Stimulated activated CD8-positive, alpha-beta memory T cell treated with anti-CD3 and anti-CD28 coated beads, Interleukin-4, amount 100 ng/mL, for 24 hours (primary cell): ENCODE data around the gene FGF14.
"Not testable (repeated sequence)": the region's sequence is repeated elsewhere in the genome, so short reads cannot be mapped to it uniquely, and the experiment has no call there.

Source experiments
- DNase-seq: peaks from one replicate; pipeline ENCODE4 v3.0.0-alpha.2; 2020; ENCODE audit warnings: low read depth

Gene FGF14

GRCh38 chr13:102136735-102137296, 265.0 kb downstream of the FGF14 start:
- no peak for DNase-seq

GRCh38 chr13:102132777-102133295, 269.0 kb downstream of the FGF14 start:
- DNase-seq, result no peak

GRCh38 chr13:102131246-102131645, 270.6 kb downstream of the FGF14 start:
- no peak for DNase-seq

- no peak for DNase-seq
These were observed 273.5 kb downstream of the FGF14 start for GRCh38 chr13:102128216-102128810.

- no peak for DNase-seq
These were observed 274.7 kb downstream of the FGF14 start for GRCh38 chr13:102127153-102127552.

GRCh38 chr13:102122147-102122546, 279.7 kb downstream of the FGF14 start:
- no peak for DNase-seq

- no peak for DNase-seq
These were observed 284.5 kb downstream of the FGF14 start for GRCh38 chr13:102117175-102117831.

- no peak for DNase-seq
These were observed 298.4 kb downstream of the FGF14 start for GRCh38 chr13:102103469-102103868.

- DNase-seq, result no peak
These were observed 301.6 kb downstream of the FGF14 start for GRCh38 chr13:102100234-102100633.

GRCh38 chr13:102097708-102098107, 304.1 kb downstream of the FGF14 start:
- no peak for DNase-seq

- DNase-seq, result not testable (repeated sequence)
These were observed 308.6 kb downstream of the FGF14 start for GRCh38 chr13:102093288-102093687.

GRCh38 chr13:102091231-102091630, 310.6 kb downstream of the FGF14 start:
- DNase-seq, result no peak

GRCh38 chr13:102090532-102090931, 311.3 kb downstream of the FGF14 start:
- no peak for DNase-seq

GRCh38 chr13:102089722-102090121, 312.1 kb downstream of the FGF14 start:
- DNase-seq, result no peak

- DNase-seq, result no peak
These were observed 312.7 kb downstream of the FGF14 start for GRCh38 chr13:102089177-102089576.

GRCh38 chr13:102073251-102073650, 328.6 kb downstream of the FGF14 start:
- DNase-seq, result no peak

GRCh38 chr13:102071711-102072110, 330.1 kb downstream of the FGF14 start:
- no peak for DNase-seq

- not testable (repeated sequence) for DNase-seq
These were observed 333.5 kb downstream of the FGF14 start for GRCh38 chr13:102068323-102068722.

- DNase-seq, result no peak
These were observed 346.6 kb downstream of the FGF14 start for GRCh38 chr13:102055090-102055779.

- DNase-seq, result no peak
These were observed 352.0 kb downstream of the FGF14 start for GRCh38 chr13:102049853-102050252.

- DNase-seq, result no peak
These were observed 356.1 kb downstream of the FGF14 start for GRCh38 chr13:102045731-102046130.

- no peak for DNase-seq
These were observed 359.1 kb downstream of the FGF14 start for GRCh38 chr13:102042746-102043145.

GRCh38 chr13:102041544-102041943, 360.3 kb downstream of the FGF14 start:
- DNase-seq, result no peak
